Measurements from ENCODE around the gene IRAK3. TPM values are rescaled to one million over a fixed set of nuclear protein-coding genes. Genes with fewer than 3 reads are reported as not detected.

The IRAK3 gene
- total RNA-seq, 1 donor from 2014 or later: 0.81 TPM

DNA sequence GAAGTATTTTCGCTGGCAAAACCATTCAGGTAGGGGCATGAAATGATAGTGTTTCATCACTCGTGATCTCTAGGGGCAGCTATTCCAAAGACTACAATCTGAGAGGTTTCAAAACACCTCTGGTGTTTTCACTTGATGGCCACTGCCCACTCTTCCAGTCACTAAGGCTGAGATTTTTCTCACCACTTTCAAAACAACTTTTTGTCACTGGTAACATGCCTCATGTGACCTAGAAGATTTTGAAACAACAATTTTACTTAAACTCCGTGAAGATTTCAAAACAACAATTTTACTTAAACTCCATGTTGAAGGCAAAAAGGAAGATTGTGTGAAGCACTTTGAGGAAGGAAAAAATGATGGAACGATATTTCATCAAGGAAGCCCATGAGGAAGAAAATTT, 1.2 kb upstream of the IRAK3 start:
- no peak for DNase-seq (ENCODE audit: low read depth)
- TF ChIP-seq, protein P1, sequence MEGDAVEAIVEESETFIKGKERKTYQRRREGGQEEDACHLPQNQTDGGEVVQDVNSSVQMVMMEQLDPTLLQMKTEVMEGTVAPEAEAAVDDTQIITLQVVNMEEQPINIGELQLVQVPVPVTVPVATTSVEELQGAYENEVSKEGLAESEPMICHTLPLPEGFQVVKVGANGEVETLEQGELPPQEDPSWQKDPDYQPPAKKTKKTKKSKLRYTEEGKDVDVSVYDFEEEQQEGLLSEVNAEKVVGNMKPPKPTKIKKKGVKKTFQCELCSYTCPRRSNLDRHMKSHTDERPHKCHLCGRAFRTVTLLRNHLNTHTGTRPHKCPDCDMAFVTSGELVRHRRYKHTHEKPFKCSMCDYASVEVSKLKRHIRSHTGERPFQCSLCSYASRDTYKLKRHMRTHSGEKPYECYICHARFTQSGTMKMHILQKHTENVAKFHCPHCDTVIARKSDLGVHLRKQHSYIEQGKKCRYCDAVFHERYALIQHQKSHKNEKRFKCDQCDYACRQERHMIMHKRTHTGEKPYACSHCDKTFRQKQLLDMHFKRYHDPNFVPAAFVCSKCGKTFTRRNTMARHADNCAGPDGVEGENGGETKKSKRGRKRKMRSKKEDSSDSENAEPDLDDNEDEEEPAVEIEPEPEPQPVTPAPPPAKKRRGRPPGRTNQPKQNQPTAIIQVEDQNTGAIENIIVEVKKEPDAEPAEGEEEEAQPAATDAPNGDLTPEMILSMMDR (conservative IDR thresholded peaks at IDR 0.05; ENCODE audit: low read depth, low read length): no peak
- H3K4me3 ChIP-seq (ENCODE audit: low read depth, low read length): no peak overlapping the region

DNA sequence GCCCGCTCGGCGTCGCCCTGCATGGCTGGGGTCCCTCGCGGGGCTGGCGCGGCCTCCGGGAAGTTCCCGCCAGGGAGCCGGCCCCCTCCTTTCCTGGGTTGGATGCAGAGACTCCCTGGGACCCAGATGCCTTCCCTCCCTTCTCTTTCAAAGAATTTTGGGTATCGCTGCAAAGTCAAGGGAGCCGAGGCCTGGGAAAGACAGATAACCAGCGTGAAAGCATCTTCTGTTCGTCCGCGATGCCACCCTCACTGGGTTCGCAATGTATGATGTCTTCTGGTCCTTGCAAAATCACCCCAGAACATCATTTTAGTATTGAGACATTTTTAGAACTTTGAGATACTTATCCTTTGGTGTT, 451 bp downstream of the IRAK3 start:
- DNase-seq (ENCODE audit: low read depth): no peak
- TF ChIP-seq, protein P1 (conservative IDR thresholded peaks at IDR 0.05; ENCODE audit: low read depth, low read length): no peak
- peak overlapping the region; percentile 18 for H3K4me3 ChIP-seq (ENCODE audit: low read depth, low read length)

DNA sequence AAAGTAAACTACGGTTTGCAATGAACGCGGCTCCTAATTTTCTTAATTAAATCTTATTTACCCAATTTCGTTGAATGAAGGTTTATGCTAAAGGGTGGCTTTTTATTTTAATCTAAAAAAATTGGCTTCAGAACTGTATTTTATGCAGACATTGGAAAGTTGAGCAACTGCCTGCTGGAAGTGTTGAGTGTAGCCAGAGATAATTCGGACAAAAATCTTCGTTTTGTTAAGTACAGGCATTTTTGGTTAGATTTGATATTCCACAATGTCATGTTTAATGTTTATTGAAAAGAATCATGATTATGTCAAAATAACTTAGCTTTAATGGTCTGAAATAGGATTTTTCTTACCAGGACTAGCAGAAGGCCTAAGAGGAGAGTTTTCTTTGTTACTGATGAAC, 875 bp downstream of the IRAK3 start:
- no peak for DNase-seq (ENCODE audit: low read depth)
- no peak overlapping the region for H3K4me3 ChIP-seq (ENCODE audit: low read depth, low read length)
- TF ChIP-seq, protein P1 (conservative IDR thresholded peaks at IDR 0.05; ENCODE audit: low read depth, low read length): no peak

DNA sequence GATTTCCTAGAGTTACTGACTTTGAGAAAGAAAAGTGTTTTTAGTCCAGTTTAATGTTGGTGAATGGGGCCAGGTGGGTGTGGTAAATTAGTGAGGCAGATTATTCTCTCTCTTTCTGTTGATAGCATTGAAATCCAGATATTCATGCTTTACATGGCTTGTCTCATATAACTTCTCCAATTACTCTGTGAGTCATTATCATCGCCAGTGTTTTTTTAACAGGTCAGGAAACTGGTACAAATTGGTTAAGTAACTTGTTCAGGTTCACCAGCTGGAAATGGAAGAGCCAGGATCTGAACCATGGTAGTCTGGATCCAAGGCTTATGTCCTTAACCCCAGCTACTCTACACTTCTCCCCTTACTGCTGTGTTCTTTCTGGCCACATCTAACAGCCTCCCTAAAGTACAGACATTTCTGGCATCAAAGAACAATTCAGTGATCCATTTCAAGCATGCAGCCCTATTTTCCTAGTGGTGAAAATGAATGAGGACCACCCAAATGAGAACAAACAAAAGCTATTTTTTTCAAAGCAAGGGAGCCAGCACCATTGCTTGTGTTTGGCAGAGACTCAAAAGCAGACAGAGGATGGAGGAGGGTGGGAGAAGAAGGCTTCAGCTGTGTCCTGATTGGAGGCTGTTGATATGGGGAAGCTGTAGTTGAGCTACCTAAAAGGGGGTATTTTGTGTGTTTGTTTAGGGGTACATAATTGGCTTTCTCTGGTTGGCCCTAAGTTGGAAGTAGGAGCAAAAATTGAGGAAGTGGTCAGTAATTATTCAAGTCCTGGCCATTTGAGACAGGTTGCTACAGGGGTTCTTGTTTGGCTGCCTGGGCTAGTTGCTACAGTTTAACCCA, 1.7 kb downstream of the IRAK3 start:
- no peak for DNase-seq (ENCODE audit: low read depth)
- TF ChIP-seq, protein P1 (conservative IDR thresholded peaks at IDR 0.05; ENCODE audit: low read depth, low read length): no peak
- no peak overlapping the region for H3K4me3 ChIP-seq (ENCODE audit: low read depth, low read length)

DNA sequence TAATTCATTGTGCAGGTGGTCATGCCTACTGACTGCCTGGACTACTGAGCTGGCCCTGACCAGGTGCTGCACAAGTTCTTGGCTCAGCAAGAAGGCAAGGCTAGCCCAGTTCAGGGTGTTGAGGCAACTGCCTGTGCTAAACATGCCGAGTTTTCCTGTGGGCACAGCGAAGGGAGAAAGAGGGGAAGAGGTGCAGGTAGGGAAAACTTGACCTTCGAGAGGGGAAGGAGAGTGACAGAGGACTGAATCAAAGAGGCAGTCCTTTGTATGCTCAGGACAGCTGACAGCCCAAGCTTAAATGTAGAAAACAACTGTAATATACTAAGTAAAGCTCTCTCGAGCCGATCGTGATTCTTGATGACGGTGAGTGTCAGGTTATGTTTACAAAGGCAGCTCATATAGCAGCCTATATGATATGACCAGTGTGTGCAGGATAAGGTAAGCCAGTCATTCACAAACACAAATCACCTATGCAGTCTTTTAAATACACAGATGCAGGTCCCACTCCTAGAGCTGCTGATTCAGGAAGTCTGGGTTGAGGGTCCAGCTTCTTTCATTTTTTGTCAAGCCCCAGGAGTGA, 2.6 kb downstream of the IRAK3 start:
- H3K4me3 ChIP-seq (ENCODE audit: low read depth, low read length): no peak overlapping the region
- no peak for DNase-seq (ENCODE audit: low read depth)
- TF ChIP-seq, protein P1 (conservative IDR thresholded peaks at IDR 0.05; ENCODE audit: low read depth, low read length): no peak

DNA sequence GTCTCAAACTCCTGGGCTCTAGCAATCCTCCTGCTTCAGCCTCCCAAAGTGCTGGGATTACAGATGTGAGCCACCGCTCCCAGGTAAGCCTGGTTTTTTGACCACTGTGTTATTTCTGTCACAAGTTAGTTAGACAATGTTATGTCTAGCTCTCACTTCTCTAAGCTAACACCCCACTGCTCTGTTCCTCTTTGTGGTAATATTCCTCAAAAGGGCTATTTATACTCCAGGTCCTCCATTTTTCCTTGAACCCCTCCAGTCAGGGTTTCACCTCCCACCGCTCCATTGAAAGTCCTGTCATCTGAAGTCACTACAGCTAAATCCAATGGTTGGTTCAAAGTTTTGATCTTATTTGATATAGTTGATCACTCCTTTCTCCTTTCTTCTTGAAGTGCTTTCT, 5.1 kb downstream of the IRAK3 start:
- TF ChIP-seq, protein P1 (conservative IDR thresholded peaks at IDR 0.05; ENCODE audit: low read depth, low read length): no peak
- DNase-seq (ENCODE audit: low read depth): no peak
- no peak overlapping the region for H3K4me3 ChIP-seq (ENCODE audit: low read depth, low read length)

DNA sequence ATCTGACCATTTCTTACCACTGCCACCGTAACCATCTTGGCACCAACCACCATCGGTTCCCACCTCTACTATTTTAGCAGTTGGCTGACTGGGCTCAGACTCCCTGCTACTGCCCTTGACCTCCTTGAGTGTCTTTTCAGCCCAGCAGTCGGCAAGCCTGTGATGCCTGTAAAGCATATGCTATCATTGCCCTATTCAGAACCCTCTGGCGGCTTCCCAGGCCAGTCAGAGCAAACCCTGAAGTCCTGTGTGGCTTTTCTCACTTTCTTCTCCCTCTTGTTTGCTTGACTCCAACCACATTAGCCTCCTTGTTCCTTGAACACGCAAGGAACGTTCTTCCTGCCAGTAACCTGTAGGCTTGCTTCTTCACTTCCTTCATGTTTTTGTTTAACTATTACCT, 6.2 kb downstream of the IRAK3 start:
- H3K4me3 ChIP-seq (ENCODE audit: low read depth, low read length): no peak overlapping the region
- DNase-seq (ENCODE audit: low read depth): no peak
- TF ChIP-seq, protein P1 (conservative IDR thresholded peaks at IDR 0.05; ENCODE audit: low read depth, low read length): no peak
